ENCODE measurements around the gene C14orf180. TPM values are rescaled to one million over a fixed set of nuclear protein-coding genes. Genes with fewer than 3 reads are reported as not detected.

The C14orf180 gene
- total and polyA plus RNA-seq, 2 donors (not counting 1 experiment from before 2014, with no cell fraction given), result not detected

DNA sequence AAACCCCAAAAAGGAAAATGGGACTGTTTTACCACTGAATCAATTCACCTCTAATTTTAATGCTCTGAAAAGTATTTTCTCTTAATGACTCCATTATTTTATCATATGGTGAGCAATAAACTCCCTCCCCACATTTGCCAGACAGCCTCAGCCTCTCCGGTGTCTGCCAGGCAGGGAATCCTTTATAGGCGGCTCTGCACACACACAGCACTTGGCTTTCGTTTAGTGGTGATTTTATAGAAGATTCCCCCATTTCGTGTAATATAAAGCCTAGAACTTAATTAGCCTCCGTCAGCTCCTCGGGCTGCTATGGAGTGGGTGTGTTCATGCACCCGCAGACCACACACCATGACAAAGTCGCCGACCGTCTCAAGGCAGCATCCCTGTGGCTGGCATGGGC, 10.1 kb upstream of the C14orf180 start:
- no peaks in the 10 kb centered on the region for H3K79me2 ChIP-seq (ENCODE audit: control insufficient read depth, insufficient read depth, low read length)
- no peaks in the 10 kb centered on the region for H4K20me1 ChIP-seq (ENCODE audit: control insufficient read depth, extremely low read depth, insufficient read depth, low read length)
- H3K4me3 ChIP-seq (replicated peaks in 1 of 4; ENCODE audit: control extremely low read depth in 1 of 4, insufficient read depth in 1 of 4, low read depth in 3 of 4, low read length in 4 of 4), result no peak overlapping the region
- DNase-seq (ENCODE audit: low read depth in 2 of 2), result no peak
- TF ChIP-seq EZH2 (IDR thresholded peaks at IDR 0.05; ENCODE audit: low read length, missing control alignments) (no peak), CTCF (conservative IDR thresholded peaks at IDR 0.05 in 1 of 2, IDR thresholded peaks at IDR 0.05 in 1 of 2; ENCODE audit: low read depth in 1 of 2, low read length in 2 of 2) (no peak)
- H3K36me3 ChIP-seq (ENCODE audit: control insufficient read depth, insufficient read depth, low read length), result no peaks in the 10 kb centered on the region
- no peak overlapping the region for H2AFZ ChIP-seq (ENCODE audit: low read length)
- no peak overlapping the region for H3K4me2 ChIP-seq (ENCODE audit: extremely low read depth, insufficient read depth, low read length)
- H3K9me3 ChIP-seq (ENCODE audit: control insufficient read depth, insufficient read depth, low read depth, low read length), result no peaks in the 10 kb centered on the region
- no peaks in the 10 kb centered on the region for H3K4me1 ChIP-seq (ENCODE audit: control insufficient read depth, extremely low read depth, insufficient read depth, low read length)
- H3K9ac ChIP-seq (ENCODE audit: insufficient read depth, low read length), result no peak overlapping the region
- no peaks in the 10 kb centered on the region for H3K27me3 ChIP-seq (ENCODE audit: control insufficient read depth, insufficient read depth, low read length)
- H3K27ac ChIP-seq (ENCODE audit: insufficient read depth, low read length), result no peak overlapping the region

DNA sequence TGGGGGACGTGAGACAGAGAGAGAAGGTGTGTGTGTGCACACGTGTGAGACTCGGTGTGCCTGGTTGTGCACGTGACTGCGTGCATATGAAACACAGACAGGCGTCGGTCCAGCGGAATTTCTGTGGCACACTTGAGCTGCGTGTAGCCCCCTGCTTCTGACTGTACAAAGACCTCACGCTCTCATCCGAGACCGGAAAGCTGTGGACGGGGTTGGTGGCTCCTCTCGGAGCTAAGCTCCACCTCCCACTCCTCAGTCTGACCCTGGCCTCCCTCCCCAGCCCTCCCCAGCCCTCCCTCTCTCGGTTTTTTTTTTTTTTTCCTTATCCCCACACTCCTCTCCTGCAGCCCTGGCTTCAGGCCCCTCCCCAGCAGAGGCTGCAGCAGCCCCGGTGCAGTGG, 8.3 kb upstream of the C14orf180 start:
- H3K79me2 ChIP-seq (ENCODE audit: control insufficient read depth, insufficient read depth, low read length), result no peaks in the 10 kb centered on the region
- no peaks in the 10 kb centered on the region for H3K9me3 ChIP-seq (ENCODE audit: control insufficient read depth, insufficient read depth, low read depth, low read length)
- TF ChIP-seq EZH2 (IDR thresholded peaks at IDR 0.05; ENCODE audit: low read length, missing control alignments) (no peak), CTCF (conservative IDR thresholded peaks at IDR 0.05 in 1 of 2, IDR thresholded peaks at IDR 0.05 in 1 of 2; ENCODE audit: low read depth in 1 of 2, low read length in 2 of 2) (no peak)
- no peaks in the 10 kb centered on the region for H3K4me1 ChIP-seq (ENCODE audit: control insufficient read depth, extremely low read depth, insufficient read depth, low read length)
- no peak for DNase-seq (ENCODE audit: low read depth in 2 of 2)
- H3K9ac ChIP-seq (ENCODE audit: insufficient read depth, low read length), result no peak overlapping the region
- H3K27ac ChIP-seq (ENCODE audit: insufficient read depth, low read length), result no peak overlapping the region
- no peaks in the 10 kb centered on the region for H3K27me3 ChIP-seq (ENCODE audit: control insufficient read depth, insufficient read depth, low read length)
- no peaks in the 10 kb centered on the region for H3K36me3 ChIP-seq (ENCODE audit: control insufficient read depth, insufficient read depth, low read length)
- no peaks in the 10 kb centered on the region for H4K20me1 ChIP-seq (ENCODE audit: control insufficient read depth, extremely low read depth, insufficient read depth, low read length)
- H2AFZ ChIP-seq (ENCODE audit: low read length), result no peak overlapping the region
- no peak overlapping the region for H3K4me2 ChIP-seq (ENCODE audit: extremely low read depth, insufficient read depth, low read length)
- H3K4me3 ChIP-seq (replicated peaks in 1 of 4; ENCODE audit: control extremely low read depth in 1 of 4, insufficient read depth in 1 of 4, low read depth in 3 of 4, low read length in 4 of 4), result no peak overlapping the region

DNA sequence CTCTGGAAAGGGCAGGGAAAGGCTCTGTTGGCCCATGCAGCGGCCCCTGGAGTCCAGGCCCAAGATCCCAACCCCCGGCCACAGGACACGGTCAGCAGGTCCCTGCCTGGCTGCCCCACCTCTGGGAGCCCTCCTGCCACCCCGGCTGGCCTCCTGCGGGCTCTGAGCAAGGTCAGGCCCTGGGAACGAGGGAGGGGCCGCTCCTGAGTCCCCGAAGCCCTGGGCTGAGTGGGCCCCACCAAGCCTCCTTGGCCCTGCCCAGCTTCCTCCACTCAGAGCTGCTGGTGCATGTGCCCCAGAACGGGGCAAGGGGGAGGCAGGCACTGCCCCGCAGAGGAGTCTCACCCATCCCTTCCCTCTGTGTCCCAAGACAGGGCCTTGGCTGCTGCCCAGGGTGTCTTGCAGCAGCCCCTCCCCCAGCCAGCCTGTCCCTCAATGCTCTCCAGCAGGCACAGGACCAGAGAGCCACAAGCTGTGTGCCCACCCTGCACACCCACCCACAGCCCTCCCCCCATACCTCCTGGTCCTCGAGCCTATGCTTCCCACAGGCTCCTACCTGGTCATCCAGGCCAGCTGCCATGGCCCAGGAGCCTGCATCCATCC, 7.4 kb upstream of the C14orf180 start:
- TF ChIP-seq EZH2 (IDR thresholded peaks at IDR 0.05; ENCODE audit: low read length, missing control alignments), result no peak
- Histone ChIP-seq H3K9ac (ENCODE audit: insufficient read depth, low read length) (no peak overlapping the region), H4K20me1 (ENCODE audit: control insufficient read depth, extremely low read depth, insufficient read depth, low read length) (no peaks in the 10 kb centered on the region), H3K79me2 (ENCODE audit: control insufficient read depth, insufficient read depth, low read length) (no peaks in the 10 kb centered on the region), H3K9me3 (ENCODE audit: control insufficient read depth, insufficient read depth, low read depth, low read length) (no peaks in the 10 kb centered on the region), H2AFZ (ENCODE audit: low read length) (no peak overlapping the region), H3K4me1 (ENCODE audit: control insufficient read depth, extremely low read depth, insufficient read depth, low read length) (no peaks in the 10 kb centered on the region), H3K4me3 (replicated peaks in 1 of 4; ENCODE audit: control extremely low read depth in 1 of 4, insufficient read depth in 1 of 4, low read depth in 3 of 4, low read length in 4 of 4) (no peak overlapping the region), H3K27me3 (ENCODE audit: control insufficient read depth, insufficient read depth, low read length) (no peaks in the 10 kb centered on the region), H3K4me2 (ENCODE audit: extremely low read depth, insufficient read depth, low read length) (no peak overlapping the region), H3K27ac (ENCODE audit: insufficient read depth, low read length) (no peak overlapping the region), H3K36me3 (ENCODE audit: control insufficient read depth, insufficient read depth, low read length) (no peaks in the 10 kb centered on the region)
- DNase-seq (ENCODE audit: low read depth in 2 of 2), result no peak
